Measurements from ENCODE around the gene MUTYH. TPM values are rescaled to one million over a fixed set of nuclear protein-coding genes. Genes with fewer than 3 reads are reported as not detected.

The MUTYH gene
- total and polyA plus RNA-seq, 3 donors from 2014 or later, result 15.1 to 31.5 (median 26.8) TPM

DNA sequence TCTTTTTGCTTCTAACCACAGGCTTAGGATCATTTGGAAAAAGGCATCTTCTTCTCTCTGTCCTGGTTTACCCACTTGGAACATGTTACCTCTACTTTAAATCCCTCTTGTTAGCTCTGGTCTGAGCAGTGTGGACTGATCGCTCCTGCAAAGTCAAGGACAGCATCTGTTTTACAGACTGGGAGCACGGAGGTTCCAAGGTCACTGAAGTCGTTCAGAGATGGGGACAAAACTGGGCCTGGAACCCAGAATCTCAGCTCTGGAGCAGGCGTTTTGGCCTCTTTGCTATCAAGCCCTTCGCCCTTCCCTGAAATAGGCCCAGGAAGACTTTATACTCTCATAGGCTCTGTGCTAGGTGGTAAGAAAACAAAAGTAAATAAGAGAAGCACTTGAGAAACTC lies 11.3 kb upstream of the MUTYH start:
- peak overlapping the region in 1 of 2 donors; percentile 19 for H3K27ac ChIP-seq
- H3K36me3 ChIP-seq (ENCODE audit: low read depth, missing control alignments), result no peaks in the 10 kb centered on the region
- no peaks in the 10 kb centered on the region for H3K9me3 ChIP-seq
- intact Hi-C loops (cut with DNase I; ENCODE audit: low total_unique reads), result loop anchor here (10.0 kb wide), 1 partner anchor 143 kb away; the partner anchor contains the start of gene TESK2
- DNase-seq, result no peak
- WGBS, 2 donors, result 29 to 71% methylated on average over 5 of the region's 5 CpGs
- H3K4me1 ChIP-seq, result peaks cover 27% of the 10 kb centered on the region
- TF ChIP-seq, protein P1, sequence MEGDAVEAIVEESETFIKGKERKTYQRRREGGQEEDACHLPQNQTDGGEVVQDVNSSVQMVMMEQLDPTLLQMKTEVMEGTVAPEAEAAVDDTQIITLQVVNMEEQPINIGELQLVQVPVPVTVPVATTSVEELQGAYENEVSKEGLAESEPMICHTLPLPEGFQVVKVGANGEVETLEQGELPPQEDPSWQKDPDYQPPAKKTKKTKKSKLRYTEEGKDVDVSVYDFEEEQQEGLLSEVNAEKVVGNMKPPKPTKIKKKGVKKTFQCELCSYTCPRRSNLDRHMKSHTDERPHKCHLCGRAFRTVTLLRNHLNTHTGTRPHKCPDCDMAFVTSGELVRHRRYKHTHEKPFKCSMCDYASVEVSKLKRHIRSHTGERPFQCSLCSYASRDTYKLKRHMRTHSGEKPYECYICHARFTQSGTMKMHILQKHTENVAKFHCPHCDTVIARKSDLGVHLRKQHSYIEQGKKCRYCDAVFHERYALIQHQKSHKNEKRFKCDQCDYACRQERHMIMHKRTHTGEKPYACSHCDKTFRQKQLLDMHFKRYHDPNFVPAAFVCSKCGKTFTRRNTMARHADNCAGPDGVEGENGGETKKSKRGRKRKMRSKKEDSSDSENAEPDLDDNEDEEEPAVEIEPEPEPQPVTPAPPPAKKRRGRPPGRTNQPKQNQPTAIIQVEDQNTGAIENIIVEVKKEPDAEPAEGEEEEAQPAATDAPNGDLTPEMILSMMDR (IDR thresholded peaks at IDR 0.05), result no peak
- TF ChIP-seq POLR2A (IDR thresholded peaks at IDR 0.05), result no peak
- H3K4me3 ChIP-seq, result no peak overlapping the region
- no peaks in the 10 kb centered on the region for H3K27me3 ChIP-seq

- Histone ChIP-seq H3K9me3 (no peaks in the 10 kb centered on the region), H3K36me3 (ENCODE audit: low read depth, missing control alignments) (no peaks in the 10 kb centered on the region), H3K27me3 (no peaks in the 10 kb centered on the region), H3K27ac (peak overlapping the region; percentile 42 to 49), H3K4me3 (no peak overlapping the region), H3K4me1 (peaks cover 27% of the 10 kb centered on the region)
- WGBS, 2 donors, result 41 to 50% methylated on average over 3 of the region's 3 CpGs
- no peak for TF ChIP-seq POLR2A (IDR thresholded peaks at IDR 0.05)
- DNase-seq, result peak; percentile 71
- intact Hi-C loops (cut with DNase I; ENCODE audit: low total_unique reads), result no loop called here
Measured at GRCh38 chr1:45348966-45349677, 8.9 kb upstream of the MUTYH start.

DNA sequence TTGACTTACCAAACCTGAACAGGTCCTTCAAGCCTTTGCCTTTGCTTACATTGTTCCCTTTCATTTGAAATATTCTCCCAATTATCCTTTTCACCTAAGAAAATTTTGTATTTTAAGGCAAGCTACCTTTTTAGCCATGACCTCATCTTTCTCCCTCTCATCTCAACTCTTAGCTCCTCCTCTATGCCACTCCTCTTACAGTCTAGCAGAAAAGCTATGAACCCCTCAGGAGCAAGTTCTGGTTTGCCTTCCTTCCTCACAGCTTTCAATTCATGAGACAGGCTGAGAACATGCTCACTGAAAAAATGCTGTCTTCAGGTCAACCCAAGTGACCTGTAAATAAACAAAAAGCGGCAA lies 8.3 kb upstream of the MUTYH start:
- Histone ChIP-seq H3K9me3 (no peaks in the 10 kb centered on the region), H3K27ac (peak overlapping the region; percentile 42 to 49), H3K4me1 (peaks cover 27% of the 10 kb centered on the region), H3K4me3 (no peak overlapping the region), H3K36me3 (ENCODE audit: low read depth, missing control alignments) (no peaks in the 10 kb centered on the region), H3K27me3 (no peaks in the 10 kb centered on the region)
- TF ChIP-seq, protein P1 (IDR thresholded peaks at IDR 0.05), result no peak
- no peak for TF ChIP-seq POLR2A (IDR thresholded peaks at IDR 0.05)
- 20 to 33% methylated on average over 1 of the region's 1 CpG for WGBS, 2 donors
- intact Hi-C loops (cut with DNase I; ENCODE audit: low total_unique reads), result no loop called here
- DNase-seq, result no peak

GRCh38 chr1:45348020-45348419 lies 7.8 kb upstream of the MUTYH start:
- WGBS, 2 donors, result 85 to 92% methylated on average over 2 of the region's 2 CpGs
- DNase-seq, result peak; percentile 12
- intact Hi-C loops (cut with DNase I; ENCODE audit: low total_unique reads), result no loop called here

GRCh38 chr1:45346473-45346872 lies 6.2 kb upstream of the MUTYH start:
- Histone ChIP-seq H3K27ac (no peak overlapping the region), H3K4me1 (peaks cover 26% of the 10 kb centered on the region), H3K9me3 (no peaks in the 10 kb centered on the region), H3K27me3 (no peaks in the 10 kb centered on the region), H3K36me3 (ENCODE audit: low read depth, missing control alignments) (no peaks in the 10 kb centered on the region), H3K4me3 (no peak overlapping the region)
- no peak for TF ChIP-seq POLR2A (IDR thresholded peaks at IDR 0.05)
- TF ChIP-seq, protein P1 (IDR thresholded peaks at IDR 0.05), result no peak
- intact Hi-C loops (cut with DNase I; ENCODE audit: low total_unique reads), result no loop called here
- WGBS, 2 donors, result 81 to 92% methylated on average over 2 of the region's 2 CpGs
- peak; percentile 3 for DNase-seq

More at GRCh38 chr1:45348020-45348419, 7.8 kb upstream of the MUTYH start:
- TF ChIP-seq, protein P1 (IDR thresholded peaks at IDR 0.05), result no peak
- H3K9me3 ChIP-seq, result no peaks in the 10 kb centered on the region
- H3K27me3 ChIP-seq, result no peaks in the 10 kb centered on the region
- H3K27ac ChIP-seq, result peak overlapping the region in 1 of 2 donors; percentile 49
- H3K36me3 ChIP-seq (ENCODE audit: low read depth, missing control alignments), result no peaks in the 10 kb centered on the region
- H3K4me3 ChIP-seq, result no peak overlapping the region
- H3K4me1 ChIP-seq, result peaks cover 27% of the 10 kb centered on the region
